H9 (cell line): ENCODE measurements around the gene ATG2A. TPM values are rescaled to one million over a fixed set of nuclear protein-coding genes. Genes with fewer than 3 reads are reported as not detected.

Experiments used
- DNase-seq: peaks from one replicate; pipeline ENCODE4 v3.0.0-alpha.2; 2017
- H2AFZ ChIP-seq: one replicate; pipeline ENCODE4 v1.6.1; 2013; ENCODE audit warnings: mild to moderate bottlenecking, low read length, control low read depth, moderate library complexity
- H2AK5ac ChIP-seq: 2 replicates; pipeline ENCODE4 v1.6.1; 2013; ENCODE audit warnings: low read length, control low read depth, mixed read lengths; ENCODE audit not compliant: insufficient read length
- H2BK120ac ChIP-seq: one replicate; pipeline ENCODE4 v1.6.1; 2013; ENCODE audit warnings: low read depth, mild to moderate bottlenecking, low read length, control low read depth, inconsistent platforms; ENCODE audit not compliant: poor library complexity, severe bottlenecking
- H2BK12ac ChIP-seq: 2 replicates; pipeline ENCODE4 v1.6.1; 2013; ENCODE audit warnings: low read length, control low read depth, mixed read lengths, low read depth; ENCODE audit not compliant: insufficient read length
- H2BK15ac ChIP-seq: 2 replicates; pipeline ENCODE4 v1.6.1; 2013; ENCODE audit warnings: low read depth, low read length, control low read depth
- H2BK20ac ChIP-seq: one replicate; pipeline ENCODE4 v1.6.1; 2013; ENCODE audit warnings: low read depth, mild to moderate bottlenecking, low read length, control low read depth, inconsistent platforms; ENCODE audit not compliant: poor library complexity, severe bottlenecking
- H2BK5ac ChIP-seq: 2 replicates; pipeline ENCODE4 v1.6.1; 2013; ENCODE audit warnings: low read length, control low read depth, mixed read lengths; ENCODE audit not compliant: insufficient read length
- H3K14ac ChIP-seq: 2 replicates; pipeline ENCODE4 v1.6.1; 2013; ENCODE audit warnings: low read length, control low read depth; ENCODE audit not compliant: insufficient read depth
- H3K18ac ChIP-seq: 2 replicates; pipeline ENCODE4 v1.6.1; 2013; ENCODE audit warnings: low read depth, mild to moderate bottlenecking, mixed read lengths, low read length, control low read depth; ENCODE audit not compliant: insufficient read length
- H3K23ac ChIP-seq: 2 replicates; pipeline ENCODE4 v1.6.1; 2013; ENCODE audit warnings: low read length, control low read depth, mixed read lengths, low read depth; ENCODE audit not compliant: insufficient read length
- H3K23me2 ChIP-seq: 2 replicates; pipeline ENCODE4 v1.6.1; 2013; ENCODE audit warnings: low read depth, mild to moderate bottlenecking, mixed read lengths, low read length, control low read depth; ENCODE audit not compliant: insufficient read length, poor library complexity, severe bottlenecking
- H3K27ac ChIP-seq: 2 replicates; pipeline ENCODE4 v1.5.1; 2013; ENCODE audit warnings: low read length, control low read depth, mixed read lengths, low read depth; ENCODE audit not compliant: insufficient read length
- H3K27me3 ChIP-seq: 2 replicates; pipeline ENCODE4 v1.6.1; 2013; ENCODE audit warnings: low read length, control low read depth, inconsistent platforms; ENCODE audit not compliant: insufficient read depth
- H3K4ac ChIP-seq: 2 replicates; pipeline ENCODE4 v1.6.1; 2013; ENCODE audit warnings: low read depth, mild to moderate bottlenecking, control low read depth, inconsistent platforms, low read length, moderate library complexity
- H3K4me1 ChIP-seq: 2 replicates; pipeline ENCODE4 v1.6.1; 2013; ENCODE audit warnings: low read length, control low read depth, inconsistent platforms; ENCODE audit not compliant: insufficient read depth
- H3K4me2 ChIP-seq: 2 replicates; pipeline ENCODE4 v1.6.1; 2013; ENCODE audit warnings: low read length, control low read depth, mixed read lengths; ENCODE audit not compliant: insufficient read length, insufficient read depth
- H3K56ac ChIP-seq: 2 replicates; pipeline ENCODE4 v1.6.1; 2013; ENCODE audit warnings: low read depth, mild to moderate bottlenecking, mixed read lengths, low read length, control low read depth; ENCODE audit not compliant: insufficient read length
- H3K79me1 ChIP-seq: 2 replicates; pipeline ENCODE4 v1.6.1; 2013; ENCODE audit warnings: low read depth, mild to moderate bottlenecking, moderate library complexity, low read length, control low read depth, inconsistent platforms; ENCODE audit not compliant: insufficient read depth, poor library complexity, severe bottlenecking
- H3K79me2 ChIP-seq: 2 replicates; pipeline ENCODE4 v1.6.1; 2013; ENCODE audit warnings: low read length, control low read depth, inconsistent platforms; ENCODE audit not compliant: insufficient read depth
- H3K9ac ChIP-seq: 2 replicates; pipeline ENCODE4 v1.6.1; 2013; ENCODE audit warnings: low read length, control low read depth, mixed read lengths; ENCODE audit not compliant: insufficient read length; ENCODE audit errors: extremely low read depth
- H3K9me3 ChIP-seq: one replicate; pipeline ENCODE4 v1.6.1; 2013; ENCODE audit warnings: low read depth, low read length, inconsistent platforms; ENCODE audit not compliant: control insufficient read depth
- H3T11ph ChIP-seq: one replicate; pipeline ENCODE4 v1.6.1; 2013; ENCODE audit warnings: mild to moderate bottlenecking, low read length, control low read depth, inconsistent platforms
- H4K20me1 ChIP-seq: one replicate; pipeline ENCODE4 v1.6.1; 2013; ENCODE audit not compliant: control insufficient read depth, insufficient read length, insufficient read depth
- H4K5ac ChIP-seq: 2 replicates; pipeline ENCODE4 v1.6.1; 2013; ENCODE audit warnings: low read depth, mild to moderate bottlenecking, mixed read lengths, low read length, control low read depth; ENCODE audit not compliant: insufficient read length
- H4K8ac ChIP-seq: replicated peaks from 2 replicates; pipeline ENCODE4 v1.6.1; 2013; ENCODE audit warnings: low read length, control low read depth, mixed read lengths, low read depth; ENCODE audit not compliant: insufficient read length
- H4K91ac ChIP-seq: 2 replicates; pipeline ENCODE4 v1.6.1; 2013; ENCODE audit warnings: low read depth, mild to moderate bottlenecking, moderate library complexity, mixed read lengths, low read length, control low read depth; ENCODE audit not compliant: insufficient read length
- H3K27ac Mint-ChIP-seq, 3 experiments: 2 replicates in 2 of 3; 3 replicates in 1 of 3; pipeline ENCODE4 v1.8.0; 2020 to 2021; ENCODE audit warnings: mixed read lengths in 3 of 3, mild to moderate bottlenecking in 1 of 3, moderate library complexity in 1 of 3
- H3K27me3 Mint-ChIP-seq: 2 replicates; pipeline ENCODE4 v1.8.0; 2021; ENCODE audit warnings: low read depth, mild to moderate bottlenecking, moderate library complexity, mixed read lengths
- H3K36me3 Mint-ChIP-seq, 3 experiments: 2 replicates in 2 of 3; 3 replicates in 1 of 3; pipeline ENCODE4 v1.8.0; 2020 to 2021; ENCODE audit warnings: low read depth in 3 of 3, mixed read lengths in 3 of 3; ENCODE audit not compliant: insufficient read depth in 1 of 3
- H3K4me1 Mint-ChIP-seq, 2 experiments: 2 replicates each; pipeline ENCODE4 v1.8.0; 2020; ENCODE audit warnings: mixed read lengths in 2 of 2
- H3K4me3 Mint-ChIP-seq, 2 experiments: 2 replicates in 1 of 2; 3 replicates in 1 of 2; pipeline ENCODE4 v1.8.0; 2020 to 2021; ENCODE audit warnings: mild to moderate bottlenecking in 2 of 2, mixed read lengths in 2 of 2, moderate library complexity in 1 of 2
- H3K9me3 Mint-ChIP-seq, 2 experiments: 2 replicates in 1 of 2; 3 replicates in 1 of 2; pipeline ENCODE4 v1.8.0; 2020; ENCODE audit warnings: mild to moderate bottlenecking in 2 of 2, mixed read lengths in 2 of 2, moderate library complexity in 1 of 2
- WGBS: extraction: QIAGEN DNeasy Blood & Tissue Kit; methylation state at CpG from one replicate; pipeline ENCODE4 v1.1.7; 2013; ENCODE audit warnings: missing lambda C conversion rate, low lambda C conversion rate, mixed read lengths; ENCODE audit not compliant: insufficient read length; ENCODE audit errors: extremely low coverage; 5-methylcytosine and 5-hydroxymethylcytosine counted together
- total RNA-seq: library from RNA; stranded (reverse); gene quantifications from 2 replicates; pipeline ENCODE4 v1.2.1, GENCODE V29; 2021
- TF ChIP-seq, protein P1 (sequence below): fragments of 200-600 bp; sonication (generic); conservative IDR thresholded peaks from 3 replicates; pipeline ENCODE4 v1.8.0; 2021; ENCODE audit warnings: antibody characterized with exemption, mild to moderate bottlenecking

ATG2A gene
- total RNA-seq, 1 experiment from 2014 or later, result 21.3 TPM

DNA sequence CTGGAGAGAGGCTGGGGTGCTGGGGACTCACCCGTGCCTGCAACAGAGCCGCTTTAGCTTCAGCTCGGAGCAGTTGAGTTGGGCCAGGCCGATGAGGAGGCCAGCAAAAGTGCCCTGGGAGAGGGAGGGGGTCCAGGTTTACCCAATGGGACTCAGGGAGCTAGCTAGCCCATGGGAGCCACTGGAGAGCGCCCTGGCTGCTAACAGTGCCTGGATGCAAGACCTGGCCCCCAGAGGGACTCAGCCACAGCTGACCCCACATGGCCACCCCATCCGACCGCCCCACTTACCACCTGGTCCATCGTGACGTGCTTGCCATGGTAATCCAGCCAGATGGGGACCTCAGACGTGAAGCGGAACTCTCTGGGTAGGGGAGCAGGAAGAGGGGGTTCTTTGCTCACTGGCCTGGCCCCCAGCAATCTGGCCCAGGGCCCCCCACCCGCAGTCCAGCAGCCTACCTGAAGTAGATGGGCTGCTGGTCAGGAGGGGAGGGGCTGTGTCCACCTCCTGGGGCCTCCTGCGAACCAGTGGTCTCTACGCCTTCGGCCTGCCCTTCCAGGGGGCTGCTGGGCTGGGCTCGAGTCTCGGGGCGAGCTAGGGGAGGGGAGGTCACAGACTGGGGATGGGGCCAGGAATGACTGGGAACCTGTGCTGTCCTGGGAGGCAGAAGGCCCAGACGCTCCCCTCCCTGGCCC, 19.5 kb downstream of the ATG2A start:
- Histone ChIP-seq H3K4me2 (no peak overlapping the region), H2BK15ac (no peak overlapping the region), H4K91ac (no peak overlapping the region), H2BK12ac (no peak overlapping the region), H3K56ac (no peak overlapping the region), H3K27ac (no peak overlapping the region), H3K4me1 (no peaks in the 10 kb centered on the region), H2AFZ (no peak overlapping the region), H2BK5ac (no peak overlapping the region), H3K9me3 (no peaks in the 10 kb centered on the region), H4K20me1 (peaks cover 4% of the 10 kb centered on the region), H4K5ac (no peak overlapping the region), H3K27me3 (no peaks in the 10 kb centered on the region), H2BK120ac (no peak overlapping the region), H3T11ph (no peak overlapping the region), H3K23me2 (no peaks in the 10 kb centered on the region), H3K18ac (no peak overlapping the region), H3K79me2 (no peaks in the 10 kb centered on the region), H3K23ac (no peak overlapping the region), H2AK5ac (no peak overlapping the region), H3K14ac (no peak overlapping the region), H2BK20ac (no peak overlapping the region), H3K4ac (no peak overlapping the region), H3K9ac (no peak overlapping the region), H3K79me1 (no peaks in the 10 kb centered on the region), H4K8ac (no peak overlapping the region)
- Mint-ChIP-seq H3K36me3 (peaks cover 0 to 29% (median 27%) of the 10 kb centered on the region in 3 experiments; a peak in 6 of 7 replicates), H3K9me3 (no peaks in the 10 kb centered on the region), H3K4me1 (peaks cover 0 to 3% of the 10 kb centered on the region in 2 experiments; a peak in 1 of 4 replicates), H3K27ac (no peak overlapping the region), H3K27me3 (no peaks in the 10 kb centered on the region), H3K4me3 (no peak overlapping the region)
- no CpG with 5 or more reads among the region's 19 CpGs for WGBS
- no peak for DNase-seq
- TF ChIP-seq, protein P1, sequence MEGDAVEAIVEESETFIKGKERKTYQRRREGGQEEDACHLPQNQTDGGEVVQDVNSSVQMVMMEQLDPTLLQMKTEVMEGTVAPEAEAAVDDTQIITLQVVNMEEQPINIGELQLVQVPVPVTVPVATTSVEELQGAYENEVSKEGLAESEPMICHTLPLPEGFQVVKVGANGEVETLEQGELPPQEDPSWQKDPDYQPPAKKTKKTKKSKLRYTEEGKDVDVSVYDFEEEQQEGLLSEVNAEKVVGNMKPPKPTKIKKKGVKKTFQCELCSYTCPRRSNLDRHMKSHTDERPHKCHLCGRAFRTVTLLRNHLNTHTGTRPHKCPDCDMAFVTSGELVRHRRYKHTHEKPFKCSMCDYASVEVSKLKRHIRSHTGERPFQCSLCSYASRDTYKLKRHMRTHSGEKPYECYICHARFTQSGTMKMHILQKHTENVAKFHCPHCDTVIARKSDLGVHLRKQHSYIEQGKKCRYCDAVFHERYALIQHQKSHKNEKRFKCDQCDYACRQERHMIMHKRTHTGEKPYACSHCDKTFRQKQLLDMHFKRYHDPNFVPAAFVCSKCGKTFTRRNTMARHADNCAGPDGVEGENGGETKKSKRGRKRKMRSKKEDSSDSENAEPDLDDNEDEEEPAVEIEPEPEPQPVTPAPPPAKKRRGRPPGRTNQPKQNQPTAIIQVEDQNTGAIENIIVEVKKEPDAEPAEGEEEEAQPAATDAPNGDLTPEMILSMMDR, result no peak
